ENCODE results near the gene TM4SF1. TPM values are rescaled to one million over a fixed set of nuclear protein-coding genes. Genes with fewer than 3 reads are reported as not detected.

Gene TM4SF1
- total RNA-seq, 1 experiment from 2014 or later: 1,063 TPM

DNA sequence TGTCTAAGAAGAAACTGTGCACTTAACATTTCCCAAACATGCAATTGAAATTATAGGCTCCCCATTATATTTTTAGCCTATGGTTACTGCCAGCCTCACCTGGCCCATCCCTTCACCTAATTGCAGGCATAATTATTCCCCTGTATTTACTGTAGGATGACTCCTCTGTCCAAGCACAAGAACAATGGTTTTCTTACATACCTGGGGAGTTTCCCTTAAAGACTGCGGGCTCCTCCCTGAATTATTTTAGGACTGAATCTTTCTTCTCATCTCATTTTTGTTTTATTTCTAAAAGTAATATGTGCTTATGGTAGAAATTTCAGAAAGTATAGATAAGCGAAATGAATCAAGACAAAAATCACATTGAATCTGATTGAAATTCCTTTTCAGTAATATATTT is 11.4 kb downstream of the TM4SF1 start:
- H3K27ac ChIP-seq (ENCODE audit: low read length): peak overlapping the region; percentile 100
- no peaks in the 10 kb centered on the region for H3K9me3 ChIP-seq (ENCODE audit: control insufficient read depth, insufficient read depth, low read depth, low read length)
- DNase-seq (ENCODE audit: low read depth, low spot score) (no peak), ATAC-seq (no peak)
- BruUV-seq (replicated peaks): no TSS peak
- TF ChIP-seq POLR2AphosphoS5 (IDR thresholded peaks at IDR 0.05; ENCODE audit: low read depth, low read length): no peak
- TF ChIP-seq SIN3A (IDR thresholded peaks at IDR 0.05; ENCODE audit: borderline replicate concordance, insufficient read depth, low read depth, low read length): no peak
- no peak for TF ChIP-seq TCF7L2 (IDR thresholded peaks at IDR 0.05; ENCODE audit: low read depth, low read length)
- TF ChIP-seq, protein P1, sequence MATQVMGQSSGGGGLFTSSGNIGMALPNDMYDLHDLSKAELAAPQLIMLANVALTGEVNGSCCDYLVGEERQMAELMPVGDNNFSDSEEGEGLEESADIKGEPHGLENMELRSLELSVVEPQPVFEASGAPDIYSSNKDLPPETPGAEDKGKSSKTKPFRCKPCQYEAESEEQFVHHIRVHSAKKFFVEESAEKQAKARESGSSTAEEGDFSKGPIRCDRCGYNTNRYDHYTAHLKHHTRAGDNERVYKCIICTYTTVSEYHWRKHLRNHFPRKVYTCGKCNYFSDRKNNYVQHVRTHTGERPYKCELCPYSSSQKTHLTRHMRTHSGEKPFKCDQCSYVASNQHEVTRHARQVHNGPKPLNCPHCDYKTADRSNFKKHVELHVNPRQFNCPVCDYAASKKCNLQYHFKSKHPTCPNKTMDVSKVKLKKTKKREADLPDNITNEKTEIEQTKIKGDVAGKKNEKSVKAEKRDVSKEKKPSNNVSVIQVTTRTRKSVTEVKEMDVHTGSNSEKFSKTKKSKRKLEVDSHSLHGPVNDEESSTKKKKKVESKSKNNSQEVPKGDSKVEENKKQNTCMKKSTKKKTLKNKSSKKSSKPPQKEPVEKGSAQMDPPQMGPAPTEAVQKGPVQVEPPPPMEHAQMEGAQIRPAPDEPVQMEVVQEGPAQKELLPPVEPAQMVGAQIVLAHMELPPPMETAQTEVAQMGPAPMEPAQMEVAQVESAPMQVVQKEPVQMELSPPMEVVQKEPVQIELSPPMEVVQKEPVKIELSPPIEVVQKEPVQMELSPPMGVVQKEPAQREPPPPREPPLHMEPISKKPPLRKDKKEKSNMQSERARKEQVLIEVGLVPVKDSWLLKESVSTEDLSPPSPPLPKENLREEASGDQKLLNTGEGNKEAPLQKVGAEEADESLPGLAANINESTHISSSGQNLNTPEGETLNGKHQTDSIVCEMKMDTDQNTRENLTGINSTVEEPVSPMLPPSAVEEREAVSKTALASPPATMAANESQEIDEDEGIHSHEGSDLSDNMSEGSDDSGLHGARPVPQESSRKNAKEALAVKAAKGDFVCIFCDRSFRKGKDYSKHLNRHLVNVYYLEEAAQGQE (IDR thresholded peaks at IDR 0.05; ENCODE audit: insufficient read depth in 1 of 2, low read depth in 2 of 2, low read length in 1 of 2): no peak
- TF ChIP-seq, protein P2, sequence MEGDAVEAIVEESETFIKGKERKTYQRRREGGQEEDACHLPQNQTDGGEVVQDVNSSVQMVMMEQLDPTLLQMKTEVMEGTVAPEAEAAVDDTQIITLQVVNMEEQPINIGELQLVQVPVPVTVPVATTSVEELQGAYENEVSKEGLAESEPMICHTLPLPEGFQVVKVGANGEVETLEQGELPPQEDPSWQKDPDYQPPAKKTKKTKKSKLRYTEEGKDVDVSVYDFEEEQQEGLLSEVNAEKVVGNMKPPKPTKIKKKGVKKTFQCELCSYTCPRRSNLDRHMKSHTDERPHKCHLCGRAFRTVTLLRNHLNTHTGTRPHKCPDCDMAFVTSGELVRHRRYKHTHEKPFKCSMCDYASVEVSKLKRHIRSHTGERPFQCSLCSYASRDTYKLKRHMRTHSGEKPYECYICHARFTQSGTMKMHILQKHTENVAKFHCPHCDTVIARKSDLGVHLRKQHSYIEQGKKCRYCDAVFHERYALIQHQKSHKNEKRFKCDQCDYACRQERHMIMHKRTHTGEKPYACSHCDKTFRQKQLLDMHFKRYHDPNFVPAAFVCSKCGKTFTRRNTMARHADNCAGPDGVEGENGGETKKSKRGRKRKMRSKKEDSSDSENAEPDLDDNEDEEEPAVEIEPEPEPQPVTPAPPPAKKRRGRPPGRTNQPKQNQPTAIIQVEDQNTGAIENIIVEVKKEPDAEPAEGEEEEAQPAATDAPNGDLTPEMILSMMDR (IDR thresholded peaks at IDR 0.05): no peak
- ChIA-PET CTCF (no interaction called here), POLR2A (no interaction called here)
- no peak overlapping the region for H3K4me3 ChIP-seq (ENCODE audit: low read depth in 2 of 2, low read length in 2 of 2)
- in situ Hi-C loops (cut with HindIII; ENCODE audit: low pct_unique_long_range_greater_than_20kb, low sequenced_read_pairs): no loop called here
- H3K4me1 ChIP-seq (ENCODE audit: control insufficient read depth, insufficient read depth, low read length): peaks cover 62% of the 10 kb centered on the region
- no peaks in the 10 kb centered on the region for H3K27me3 ChIP-seq (ENCODE audit: control insufficient read depth, insufficient read depth, low read length)
- H3K36me3 ChIP-seq (ENCODE audit: control insufficient read depth, insufficient read depth, low read length): peaks cover 23% of the 10 kb centered on the region
- intact Hi-C loops (cut with micrococcal nuclease; ENCODE audit: unreplicated experiment): loop anchor here (2.0 to 5.0 kb wide), 4 partner anchors 25 to 245 kb away; partner anchors contain the start of gene TM4SF18

DNA sequence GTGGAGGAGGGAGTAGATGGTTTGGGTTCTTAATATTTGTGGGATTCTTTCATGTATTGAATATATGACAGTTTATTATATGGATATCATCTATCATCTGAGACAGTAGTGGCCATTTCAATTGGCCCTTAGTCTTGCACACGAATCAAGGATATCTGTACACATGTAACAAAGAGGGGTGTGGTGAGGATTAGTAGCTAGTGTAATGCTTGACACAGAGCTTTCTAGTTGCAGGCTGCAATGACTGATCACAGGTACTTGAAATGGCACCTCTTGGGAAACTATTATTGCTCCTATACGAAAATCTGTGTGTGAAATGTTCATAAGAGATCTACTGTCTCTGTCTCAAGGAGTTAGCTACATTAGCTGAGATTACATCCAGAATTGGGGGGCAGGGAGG is 12.8 kb downstream of the TM4SF1 start:
- Histone ChIP-seq H3K36me3 (ENCODE audit: control insufficient read depth, insufficient read depth, low read length) (peaks cover 9% of the 10 kb centered on the region; the same call in 1 of the 2 replicates), H3K4me3 (ENCODE audit: low read depth in 2 of 2, low read length in 2 of 2) (no peak overlapping the region), H3K27me3 (ENCODE audit: control insufficient read depth, insufficient read depth, low read length) (no peaks in the 10 kb centered on the region), H3K4me1 (ENCODE audit: control insufficient read depth, insufficient read depth, low read length) (peaks cover 48% of the 10 kb centered on the region), H3K27ac (ENCODE audit: low read length) (peak overlapping the region; percentile 100), H3K9me3 (ENCODE audit: control insufficient read depth, insufficient read depth, low read depth, low read length) (no peaks in the 10 kb centered on the region)
- in situ Hi-C loops (cut with HindIII; ENCODE audit: low pct_unique_long_range_greater_than_20kb, low sequenced_read_pairs): no loop called here
- BruUV-seq (replicated peaks): no TSS peak
- DNase-seq (ENCODE audit: low read depth, low spot score) (no peak), ATAC-seq (no peak)
- intact Hi-C loops (cut with micrococcal nuclease; ENCODE audit: unreplicated experiment): loop anchor here (5.0 kb wide), 2 partner anchors 32 to 62 kb away; partner anchors contain the start of gene TM4SF18
- ChIA-PET POLR2A (interaction anchor here (0.6 to 1.3 kb wide), 3 partner anchors 14 to 64 kb away, joined by 3 to 6 read pairs (median 3); no protein-coding TSS in a partner anchor), CTCF (no interaction called here)
- TF ChIP-seq, protein P2 (IDR thresholded peaks at IDR 0.05): no peak
- TF ChIP-seq TCF7L2 (IDR thresholded peaks at IDR 0.05; ENCODE audit: low read depth, low read length): no peak
- TF ChIP-seq POLR2AphosphoS5 (IDR thresholded peaks at IDR 0.05; ENCODE audit: low read depth, low read length): no peak
- TF ChIP-seq, protein P1 (IDR thresholded peaks at IDR 0.05; ENCODE audit: insufficient read depth in 1 of 2, low read depth in 2 of 2, low read length in 1 of 2): no peak
- no peak for TF ChIP-seq SIN3A (IDR thresholded peaks at IDR 0.05; ENCODE audit: borderline replicate concordance, insufficient read depth, low read depth, low read length)

Data from Panc1 (cell line).